Trophoblast cell (in vitro differentiated cells and primary cell): ENCODE measurements around the gene MYL3.

Source experiments
- DNase-seq, 2 donors: peaks; one replicate each; pipeline ENCODE4 v3.0.0-alpha.2; 2016
- H2AFZ ChIP-seq: 2 replicates; pipeline ENCODE4 v1.6.1; 2013; ENCODE audit warnings: low read length, moderate library complexity, mild to moderate bottlenecking; ENCODE audit not compliant: insufficient read depth, poor library complexity
- H2AK5ac ChIP-seq: 2 replicates; pipeline ENCODE4 v1.6.1; 2013; ENCODE audit warnings: mild to moderate bottlenecking, low read length
- H2BK120ac ChIP-seq: 2 replicates; pipeline ENCODE4 v1.6.1; 2013; ENCODE audit warnings: low read length, mild to moderate bottlenecking, moderate library complexity; ENCODE audit not compliant: insufficient read depth, poor library complexity
- H2BK12ac ChIP-seq: 2 replicates; pipeline ENCODE4 v1.6.1; 2013; ENCODE audit warnings: mild to moderate bottlenecking, low read length, moderate library complexity
- H2BK5ac ChIP-seq: 2 replicates; pipeline ENCODE4 v1.6.1; 2013; ENCODE audit warnings: low read length, low read depth, moderate library complexity, mild to moderate bottlenecking; ENCODE audit not compliant: poor library complexity
- H3K14ac ChIP-seq: 2 replicates; pipeline ENCODE4 v1.6.1; 2013; ENCODE audit warnings: mild to moderate bottlenecking, low read length
- H3K18ac ChIP-seq: 2 replicates; pipeline ENCODE4 v1.6.1; 2013; ENCODE audit warnings: mild to moderate bottlenecking, low read length
- H3K23ac ChIP-seq: 2 replicates; pipeline ENCODE4 v1.6.1; 2013; ENCODE audit warnings: low read length
- H3K27ac ChIP-seq: 2 replicates; pipeline ENCODE4 v1.5.1; 2013; ENCODE audit warnings: low read depth, mild to moderate bottlenecking, inconsistent platforms, low read length, moderate library complexity
- H3K27me3 ChIP-seq: 2 replicates; pipeline ENCODE4 v1.6.1; 2013; ENCODE audit warnings: inconsistent platforms, mild to moderate bottlenecking, low read length, moderate library complexity; ENCODE audit not compliant: insufficient read depth
- H3K36me3 ChIP-seq, 2 experiments: 1 replicate in 1 of 2; 2 replicates in 1 of 2; pipeline ENCODE4 v1.6.1; 2013; ENCODE audit warnings: low read length in 2 of 2, mild to moderate bottlenecking in 2 of 2, moderate library complexity in 1 of 2; ENCODE audit not compliant: insufficient read depth in 2 of 2, control insufficient read depth in 1 of 2
- H3K4ac ChIP-seq: 2 replicates; pipeline ENCODE4 v1.6.1; 2013; ENCODE audit warnings: low read depth, mild to moderate bottlenecking, low read length, moderate library complexity
- H3K4me1 ChIP-seq, 2 experiments: 1 replicate in 1 of 2; 2 replicates in 1 of 2; pipeline ENCODE4 v1.6.1; 2013; ENCODE audit warnings: low read length in 2 of 2, mild to moderate bottlenecking in 2 of 2, moderate library complexity in 1 of 2; ENCODE audit not compliant: insufficient read depth in 2 of 2, control insufficient read depth in 1 of 2
- H3K4me2 ChIP-seq: 2 replicates; pipeline ENCODE4 v1.6.1; 2013; ENCODE audit warnings: inconsistent platforms, mild to moderate bottlenecking, low read length, moderate library complexity
- H3K4me3 ChIP-seq: 2 replicates; pipeline ENCODE4 v1.5.1; 2013; ENCODE audit warnings: mild to moderate bottlenecking, low read depth, low read length, inconsistent platforms
- H3K79me1 ChIP-seq: one replicate; pipeline ENCODE4 v1.6.1; 2013; ENCODE audit warnings: low read length
- H3K79me2 ChIP-seq: 2 replicates; pipeline ENCODE4 v1.6.1; 2013; ENCODE audit warnings: low read length, mild to moderate bottlenecking; ENCODE audit not compliant: control insufficient read depth, insufficient read depth, poor library complexity
- H3K9ac ChIP-seq: 2 replicates; pipeline ENCODE4 v1.6.1; 2013; ENCODE audit warnings: mild to moderate bottlenecking, low read length
- H3K9me3 ChIP-seq: 2 replicates; pipeline ENCODE4 v1.6.1; 2013; ENCODE audit warnings: low read depth, mild to moderate bottlenecking, control low read depth, inconsistent platforms, low read length; ENCODE audit not compliant: insufficient read depth
- H4K12ac ChIP-seq: 2 replicates; pipeline ENCODE4 v1.6.1; 2013; ENCODE audit warnings: low read depth, mild to moderate bottlenecking, low read length, moderate library complexity
- H4K8ac ChIP-seq: 2 replicates; pipeline ENCODE4 v1.6.1; 2013; ENCODE audit warnings: low read depth, mild to moderate bottlenecking, low read length, moderate library complexity
- H4K91ac ChIP-seq: one replicate; pipeline ENCODE4 v1.6.1; 2013; ENCODE audit warnings: low read depth, mild to moderate bottlenecking, low read length, moderate library complexity
- WGBS: extraction: QIAGEN DNeasy Blood & Tissue Kit; methylation state at CpG from one replicate; pipeline ENCODE4 v1.1.7; 2013; ENCODE audit warnings: missing lambda C conversion rate; ENCODE audit not compliant: insufficient read length, insufficient coverage; ENCODE audit errors: extremely low coverage; 5-methylcytosine and 5-hydroxymethylcytosine counted together

MYL3 gene

GRCh38 chr3:46873521-46873920 lies 10.3 kb upstream of the MYL3 start:
- no CpG with 5 or more reads among the region's 5 CpGs for WGBS

GRCh38 chr3:46871222-46871621 lies 8.0 kb upstream of the MYL3 start:
- Histone ChIP-seq H2BK5ac (no peak overlapping the region), H2AK5ac (no peak overlapping the region), H4K12ac (no peak overlapping the region), H2BK12ac (no peak overlapping the region), H3K4me2 (no peak overlapping the region), H3K79me2 (no peaks in the 10 kb centered on the region), H3K18ac (no peak overlapping the region), H3K4me1 (peaks cover 10 to 12% of the 10 kb centered on the region in 2 experiments), H3K4me3 (no peak overlapping the region), H3K14ac (no peak overlapping the region), H4K8ac (no peak overlapping the region), H3K23ac (no peak overlapping the region), H3K27me3 (no peaks in the 10 kb centered on the region), H3K9ac (no peak overlapping the region), H3K4ac (no peak overlapping the region), H3K9me3 (peaks cover 4% of the 10 kb centered on the region), H3K36me3 (no peaks in the 10 kb centered on the region), H3K79me1 (no peaks in the 10 kb centered on the region), H2AFZ (no peak overlapping the region), H2BK120ac (no peak overlapping the region), H3K27ac (no peak overlapping the region), H4K91ac (no peak overlapping the region)
- DNase-seq = no peak
- no CpG with 5 or more reads among the region's 10 CpGs for WGBS

More at GRCh38 chr3:46873521-46873920, 10.3 kb upstream of the MYL3 start:
- no peak for DNase-seq
- Histone ChIP-seq H4K91ac (no peak overlapping the region), H3K9me3 (peaks cover 2% of the 10 kb centered on the region), H3K36me3 (no peaks in the 10 kb centered on the region), H3K4me2 (no peak overlapping the region), H3K79me2 (no peaks in the 10 kb centered on the region), H3K14ac (no peak overlapping the region), H4K12ac (no peak overlapping the region), H4K8ac (no peak overlapping the region), H3K4ac (no peak overlapping the region), H3K79me1 (peaks cover 6% of the 10 kb centered on the region), H2BK120ac (no peak overlapping the region), H3K23ac (no peak overlapping the region), H2BK12ac (no peak overlapping the region), H2AK5ac (no peak overlapping the region), H3K9ac (no peak overlapping the region), H2BK5ac (no peak overlapping the region), H3K18ac (no peak overlapping the region), H3K4me3 (no peak overlapping the region), H3K4me1 (peaks cover 31 to 35% of the 10 kb centered on the region in 2 experiments), H2AFZ (no peak overlapping the region), H3K27ac (no peak overlapping the region), H3K27me3 (no peaks in the 10 kb centered on the region)

- Histone ChIP-seq H2BK120ac (no peak overlapping the region), H3K36me3 (no peaks in the 10 kb centered on the region), H3K4me2 (no peak overlapping the region), H3K79me2 (no peaks in the 10 kb centered on the region), H3K27ac (no peak overlapping the region), H3K4ac (no peak overlapping the region), H2BK12ac (no peak overlapping the region), H3K79me1 (no peaks in the 10 kb centered on the region), H4K8ac (no peak overlapping the region), H4K91ac (no peak overlapping the region), H3K23ac (no peak overlapping the region), H2AK5ac (no peak overlapping the region), H2BK5ac (no peak overlapping the region), H3K4me3 (no peak overlapping the region), H3K9ac (no peak overlapping the region), H3K9me3 (peaks cover 4% of the 10 kb centered on the region), H2AFZ (no peak overlapping the region), H3K18ac (no peak overlapping the region), H3K14ac (no peak overlapping the region), H3K4me1 (peaks cover 5 to 6% of the 10 kb centered on the region in 2 experiments), H4K12ac (no peak overlapping the region), H3K27me3 (no peaks in the 10 kb centered on the region)
- no CpG with 5 or more reads among the region's 5 CpGs for WGBS
- DNase-seq = peak; percentile 53 to 64
These were observed 7.4 kb upstream of the MYL3 start for GRCh38 chr3:46870651-46871050.

- H3K4ac ChIP-seq = no peak overlapping the region
- H3K18ac ChIP-seq = no peak overlapping the region
- H2AFZ ChIP-seq = no peak overlapping the region
- H3K4me3 ChIP-seq = no peak overlapping the region
- peaks cover 4% of the 10 kb centered on the region for H3K9me3 ChIP-seq
- H3K79me1 ChIP-seq = no peaks in the 10 kb centered on the region
- no peak overlapping the region for H4K8ac ChIP-seq
- no peaks in the 10 kb centered on the region for H3K79me2 ChIP-seq
- WGBS = no CpG with 5 or more reads among the region's 10 CpGs
- no peak overlapping the region for H3K27ac ChIP-seq
- no peaks in the 10 kb centered on the region for H3K36me3 ChIP-seq
- H3K9ac ChIP-seq = no peak overlapping the region
- no peak overlapping the region for H4K12ac ChIP-seq
- no peak overlapping the region for H2BK5ac ChIP-seq
- no peak overlapping the region for H4K91ac ChIP-seq
- H3K27me3 ChIP-seq = no peaks in the 10 kb centered on the region
- no peak overlapping the region for H2BK12ac ChIP-seq
- no peak overlapping the region for H2BK120ac ChIP-seq
- no peak overlapping the region for H3K14ac ChIP-seq
- H3K4me2 ChIP-seq = no peak overlapping the region
- H3K23ac ChIP-seq = no peak overlapping the region
- H2AK5ac ChIP-seq = no peak overlapping the region
- peaks cover 5 to 6% of the 10 kb centered on the region in 2 experiments for H3K4me1 ChIP-seq
- no peak for DNase-seq
These were observed 6.2 kb upstream of the MYL3 start for GRCh38 chr3:46869440-46869839.
